GM23338 (cell line): ENCODE results near the gene SLC23A2. TPM values are rescaled to one million over a fixed set of nuclear protein-coding genes. Genes with fewer than 3 reads are reported as not detected.

ENCODE experiments used
- ATAC-seq: fragments of 200-7000 bp; cut with Tn5 transposase; 3 replicates; pipeline ENCODE4 v1.9.1; 2020
- DNase-seq: peaks from one replicate; pipeline ENCODE4 v3.0.0-alpha.2; 2015; ENCODE audit warnings: low spot score
- H2AFZ ChIP-seq: fragments of 200-600 bp; sonication (generic); 2 replicates; pipeline ENCODE4 v1.8.0; 2016; ENCODE audit warnings: antibody characterized with exemption, mild to moderate bottlenecking, moderate library complexity
- H3F3A ChIP-seq: fragments of 200-600 bp; sonication (generic); replicated peaks from 2 replicates; pipeline ENCODE4 v1.8.0; 2017; ENCODE audit warnings: antibody characterized with exemption, mixed run types, low read depth
- H3K27ac ChIP-seq: fragments of 200-600 bp; sonication (generic); 2 replicates; pipeline ENCODE4 v1.6.1; 2016; ENCODE audit warnings: low read depth
- H3K27me3 ChIP-seq: fragments of 200-600 bp; sonication (generic); 2 replicates; pipeline ENCODE4 v1.8.0; 2016; ENCODE audit warnings: mild to moderate bottlenecking, mixed run types, moderate library complexity; ENCODE audit not compliant: insufficient read depth
- H3K36me3 ChIP-seq: fragments of 200-600 bp; sonication (generic); 2 replicates; pipeline ENCODE4 v1.8.0; 2016; ENCODE audit warnings: mild to moderate bottlenecking; ENCODE audit not compliant: insufficient read depth
- H3K4me1 ChIP-seq: fragments of 200-600 bp; sonication (generic); 2 replicates; pipeline ENCODE4 v1.8.0; 2016; ENCODE audit warnings: mild to moderate bottlenecking, moderate library complexity; ENCODE audit not compliant: insufficient read depth
- H3K4me2 ChIP-seq: fragments of 200-600 bp; sonication (generic); 2 replicates; pipeline ENCODE4 v1.7.1; 2017; ENCODE audit warnings: mixed run types
- H3K4me3 ChIP-seq: fragments of 200-600 bp; sonication (generic); 2 replicates; pipeline ENCODE4 v1.6.1; 2016; ENCODE audit warnings: mixed run types
- H3K79me2 ChIP-seq: fragments of 200-600 bp; sonication (generic); replicated peaks from 2 replicates; pipeline ENCODE4 v1.8.0; 2017; ENCODE audit warnings: mild to moderate bottlenecking; ENCODE audit not compliant: insufficient read depth
- H3K9me2 ChIP-seq: fragments of 200-600 bp; sonication (generic); 2 replicates; pipeline ENCODE4 v1.8.0; 2017; ENCODE audit not compliant: insufficient read depth
- H4K20me1 ChIP-seq: fragments of 200-600 bp; sonication (generic); replicated peaks from 2 replicates; pipeline ENCODE4 v1.8.0; 2017; ENCODE audit warnings: mild to moderate bottlenecking; ENCODE audit not compliant: insufficient read depth
- H3K27ac Mint-ChIP-seq: 2 replicates; pipeline ENCODE4 v1.8.0; 2020; ENCODE audit warnings: inconsistent platforms, mild to moderate bottlenecking, moderate library complexity, mixed read lengths
- H3K27me3 Mint-ChIP-seq: 3 replicates; pipeline ENCODE4 v1.8.0; 2022; ENCODE audit warnings: low read depth, mild to moderate bottlenecking, moderate library complexity, mixed read lengths, inconsistent platforms; ENCODE audit not compliant: insufficient read depth, poor library complexity
- H3K36me3 Mint-ChIP-seq: 3 replicates; pipeline ENCODE4 v1.8.0; 2021; ENCODE audit warnings: low read depth, mild to moderate bottlenecking, inconsistent platforms, moderate library complexity, mixed read lengths
- H3K4me1 Mint-ChIP-seq: 3 replicates; pipeline ENCODE4 v1.8.0; 2020; ENCODE audit warnings: mild to moderate bottlenecking, inconsistent platforms, mixed read lengths
- H3K4me3 Mint-ChIP-seq: 3 replicates; pipeline ENCODE4 v1.8.0; 2021; ENCODE audit warnings: moderate library complexity, mild to moderate bottlenecking, inconsistent platforms, mixed read lengths
- H3K9me3 Mint-ChIP-seq: 3 replicates; pipeline ENCODE4 v1.8.0; 2020; ENCODE audit warnings: moderate library complexity, mild to moderate bottlenecking, inconsistent platforms, mixed read lengths
- CREB1 ChIP-seq: fragments of 250-450 bp; sonication (Bioruptor Pico); IDR thresholded peaks from 2 replicates; pipeline ENCODE4 v1.5.0; 2020; ENCODE audit warnings: low read depth, mild to moderate bottlenecking, moderate library complexity
- CTCF ChIP-seq, 2 experiments: fragments of 200-600 bp in 1 of 2; sonication (generic) in 1 of 2; conservative IDR thresholded peaks; 2 replicates each; pipeline versions ENCODE4 v1.5.1 to v1.6.1; 2016 to 2017; ENCODE audit warnings: antibody characterized with exemption in 2 of 2, low read depth in 2 of 2, mild to moderate bottlenecking in 2 of 2, moderate library complexity in 1 of 2
- EZH2 ChIP-seq: fragments of 200-600 bp; sonication (generic); IDR thresholded peaks from one replicate; pipeline ENCODE4 v1.8.0; 2017; ENCODE audit warnings: antibody characterized with exemption, mild to moderate bottlenecking, low read depth; ENCODE audit not compliant: unreplicated experiment
- EZH2phosphoT487 ChIP-seq: fragments of 200-600 bp; sonication (generic); IDR thresholded peaks from one replicate; pipeline ENCODE4 v1.8.1; 2018; ENCODE audit warnings: antibody characterized with exemption; ENCODE audit not compliant: unreplicated experiment
- JUNB ChIP-seq: IDR thresholded peaks from one replicate; pipeline ENCODE4 v1.6.1; 2016; ENCODE audit warnings: antibody characterized with exemption; ENCODE audit not compliant: unreplicated experiment
- NANOG ChIP-seq: IDR thresholded peaks from 2 replicates; pipeline ENCODE4 v1.6.1; 2016; ENCODE audit warnings: antibody characterized with exemption, borderline replicate concordance
- POLR2AphosphoS5 ChIP-seq: IDR thresholded peaks from 2 replicates; pipeline ENCODE4 v1.6.1; 2016; ENCODE audit warnings: antibody characterized with exemption, low read depth
- STAT1 ChIP-seq: IDR thresholded peaks from one replicate; pipeline ENCODE4 v1.6.1; 2016; ENCODE audit warnings: antibody characterized with exemption; ENCODE audit not compliant: unreplicated experiment
- ZNF114 ChIP-seq: fragments of 250-450 bp; sonication (Bioruptor Pico); IDR thresholded peaks from 2 replicates; pipeline ENCODE4 v1.5.0; 2020; ENCODE audit warnings: mild to moderate bottlenecking, moderate library complexity
- ZNF331 ChIP-seq: fragments of 250-450 bp; sonication (Bioruptor Pico); IDR thresholded peaks from 2 replicates; pipeline ENCODE4 v1.5.0; 2020; ENCODE audit warnings: low read depth, mild to moderate bottlenecking, moderate library complexity
- polyA plus RNA-seq: library from polyadenylated mRNA; unstranded; fragments of >200 nt; fragmentation: Nextera tagmentation; extraction: Ambion mirVana; gene quantifications from 2 replicates; pipeline ENCODE4 v1.2.1, GENCODE V29; 2016
- total RNA-seq: library from RNA; depleted of rRNA; stranded (reverse); fragments of >200 nt; shearing (Covaris generic); gene quantifications from 2 replicates; pipeline ENCODE4 v1.2.3, GENCODE V29; 2014
- TF ChIP-seq, protein P1 (sequence below): fragments of 250-450 bp; sonication (Bioruptor Pico); IDR thresholded peaks from 2 replicates; pipeline ENCODE4 v1.5.0; 2020; ENCODE audit warnings: mild to moderate bottlenecking, moderate library complexity
- TF ChIP-seq, protein P2 (sequence below): IDR thresholded peaks from one replicate; pipeline ENCODE4 v1.6.1; 2018; ENCODE audit warnings: antibody characterized with exemption; ENCODE audit not compliant: unreplicated experiment
- TF ChIP-seq, protein P3 (sequence below): IDR thresholded peaks from 2 replicates; pipeline ENCODE4 v1.6.1; 2016; ENCODE audit warnings: antibody characterized with exemption

The SLC23A2 gene
- total and polyA plus RNA-seq, 2 experiments from 2014 or later, result 4.4 to 20.2 TPM

DNA sequence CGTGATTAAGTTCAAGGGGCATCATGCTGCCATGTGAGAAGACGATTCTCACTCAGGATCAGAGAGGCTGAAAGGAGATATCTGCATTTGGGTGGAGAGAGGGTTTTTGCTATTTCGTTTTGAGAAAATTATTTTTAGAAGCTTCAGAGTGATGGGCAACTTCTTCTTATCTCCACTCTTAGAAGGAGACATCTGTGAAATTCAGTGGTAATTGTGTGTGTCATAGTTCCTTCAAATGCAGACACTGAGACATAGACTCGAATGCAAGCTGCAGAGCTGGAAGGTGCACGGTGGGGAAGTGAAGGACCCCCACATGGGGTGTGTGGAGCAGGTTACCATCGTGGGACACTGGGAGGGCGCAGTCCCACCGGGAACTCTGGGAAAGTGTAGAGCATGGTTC is 162.8 kb downstream of the SLC23A2 start:
- no peaks in the 10 kb centered on the region; the same call in none of the 3 replicates for H3K9me3 Mint-ChIP-seq
- H3K27ac ChIP-seq, result no peak overlapping the region
- no peak overlapping the region for H3K4me3 ChIP-seq
- no peaks in the 10 kb centered on the region for H3K79me2 ChIP-seq
- no peak overlapping the region for H3K4me3 Mint-ChIP-seq
- H3F3A ChIP-seq, result no peaks in the 10 kb centered on the region
- no peaks in the 10 kb centered on the region for H3K4me1 ChIP-seq
- H2AFZ ChIP-seq, result no peak overlapping the region
- no peaks in the 10 kb centered on the region for H4K20me1 ChIP-seq
- no peaks in the 10 kb centered on the region; the same call in 2 of the 3 replicates for H3K36me3 Mint-ChIP-seq
- H3K4me2 ChIP-seq, result no peak overlapping the region
- H3K9me2 ChIP-seq, result 0 out of 2 replicates have a peak, but pooled peaks cover 4% of the 10 kb centered on the region
- H3K27ac Mint-ChIP-seq, result no peak overlapping the region
- no peaks in the 10 kb centered on the region; the same call in 2 of the 3 replicates for H3K4me1 Mint-ChIP-seq
- TF ChIP-seq, protein P1, sequence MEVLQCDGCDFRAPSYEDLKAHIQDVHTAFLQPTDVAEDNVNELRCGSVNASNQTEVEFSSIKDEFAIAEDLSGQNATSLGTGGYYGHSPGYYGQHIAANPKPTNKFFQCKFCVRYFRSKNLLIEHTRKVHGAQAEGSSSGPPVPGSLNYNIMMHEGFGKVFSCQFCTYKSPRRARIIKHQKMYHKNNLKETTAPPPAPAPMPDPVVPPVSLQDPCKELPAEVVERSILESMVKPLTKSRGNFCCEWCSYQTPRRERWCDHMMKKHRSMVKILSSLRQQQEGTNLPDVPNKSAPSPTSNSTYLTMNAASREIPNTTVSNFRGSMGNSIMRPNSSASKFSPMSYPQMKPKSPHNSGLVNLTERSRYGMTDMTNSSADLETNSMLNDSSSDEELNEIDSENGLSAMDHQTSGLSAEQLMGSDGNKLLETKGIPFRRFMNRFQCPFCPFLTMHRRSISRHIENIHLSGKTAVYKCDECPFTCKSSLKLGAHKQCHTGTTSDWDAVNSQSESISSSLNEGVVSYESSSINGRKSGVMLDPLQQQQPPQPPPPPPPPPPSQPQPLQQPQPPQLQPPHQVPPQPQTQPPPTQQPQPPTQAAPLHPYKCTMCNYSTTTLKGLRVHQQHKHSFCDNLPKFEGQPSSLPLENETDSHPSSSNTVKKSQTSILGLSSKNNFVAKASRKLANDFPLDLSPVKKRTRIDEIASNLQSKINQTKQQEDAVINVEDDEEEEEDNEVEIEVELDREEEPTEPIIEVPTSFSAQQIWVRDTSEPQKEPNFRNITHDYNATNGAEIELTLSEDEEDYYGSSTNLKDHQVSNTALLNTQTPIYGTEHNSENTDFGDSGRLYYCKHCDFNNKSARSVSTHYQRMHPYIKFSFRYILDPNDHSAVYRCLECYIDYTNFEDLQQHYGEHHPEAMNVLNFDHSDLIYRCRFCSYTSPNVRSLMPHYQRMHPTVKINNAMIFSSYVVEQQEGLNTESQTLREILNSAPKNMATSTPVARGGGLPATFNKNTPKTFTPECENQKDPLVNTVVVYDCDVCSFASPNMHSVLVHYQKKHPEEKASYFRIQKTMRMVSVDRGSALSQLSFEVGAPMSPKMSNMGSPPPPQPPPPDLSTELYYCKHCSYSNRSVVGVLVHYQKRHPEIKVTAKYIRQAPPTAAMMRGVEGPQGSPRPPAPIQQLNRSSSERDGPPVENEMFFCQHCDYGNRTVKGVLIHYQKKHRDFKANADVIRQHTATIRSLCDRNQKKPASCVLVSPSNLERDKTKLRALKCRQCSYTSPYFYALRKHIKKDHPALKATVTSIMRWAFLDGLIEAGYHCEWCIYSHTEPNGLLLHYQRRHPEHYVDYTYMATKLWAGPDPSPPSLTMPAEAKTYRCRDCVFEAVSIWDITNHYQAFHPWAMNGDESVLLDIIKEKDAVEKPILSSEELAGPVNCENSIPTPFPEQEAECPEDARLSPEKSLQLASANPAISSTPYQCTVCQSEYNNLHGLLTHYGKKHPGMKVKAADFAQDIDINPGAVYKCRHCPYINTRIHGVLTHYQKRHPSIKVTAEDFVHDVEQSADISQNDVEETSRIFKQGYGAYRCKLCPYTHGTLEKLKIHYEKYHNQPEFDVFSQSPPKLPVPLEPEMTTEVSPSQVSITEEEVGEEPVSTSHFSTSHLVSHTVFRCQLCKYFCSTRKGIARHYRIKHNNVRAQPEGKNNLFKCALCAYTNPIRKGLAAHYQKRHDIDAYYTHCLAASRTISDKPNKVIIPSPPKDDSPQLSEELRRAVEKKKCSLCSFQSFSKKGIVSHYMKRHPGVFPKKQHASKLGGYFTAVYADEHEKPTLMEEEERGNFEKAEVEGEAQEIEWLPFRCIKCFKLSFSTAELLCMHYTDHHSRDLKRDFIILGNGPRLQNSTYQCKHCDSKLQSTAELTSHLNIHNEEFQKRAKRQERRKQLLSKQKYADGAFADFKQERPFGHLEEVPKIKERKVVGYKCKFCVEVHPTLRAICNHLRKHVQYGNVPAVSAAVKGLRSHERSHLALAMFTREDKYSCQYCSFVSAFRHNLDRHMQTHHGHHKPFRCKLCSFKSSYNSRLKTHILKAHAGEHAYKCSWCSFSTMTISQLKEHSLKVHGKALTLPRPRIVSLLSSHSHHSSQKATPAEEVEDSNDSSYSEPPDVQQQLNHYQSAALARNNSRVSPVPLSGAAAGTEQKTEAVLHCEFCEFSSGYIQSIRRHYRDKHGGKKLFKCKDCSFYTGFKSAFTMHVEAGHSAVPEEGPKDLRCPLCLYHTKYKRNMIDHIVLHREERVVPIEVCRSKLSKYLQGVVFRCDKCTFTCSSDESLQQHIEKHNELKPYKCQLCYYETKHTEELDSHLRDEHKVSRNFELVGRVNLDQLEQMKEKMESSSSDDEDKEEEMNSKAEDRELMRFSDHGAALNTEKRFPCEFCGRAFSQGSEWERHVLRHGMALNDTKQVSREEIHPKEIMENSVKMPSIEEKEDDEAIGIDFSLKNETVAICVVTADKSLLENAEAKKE, result no peak
- no peak for TF ChIP-seq CREB1 (CRISPR knock-in tag)
- TF ChIP-seq, protein P2, sequence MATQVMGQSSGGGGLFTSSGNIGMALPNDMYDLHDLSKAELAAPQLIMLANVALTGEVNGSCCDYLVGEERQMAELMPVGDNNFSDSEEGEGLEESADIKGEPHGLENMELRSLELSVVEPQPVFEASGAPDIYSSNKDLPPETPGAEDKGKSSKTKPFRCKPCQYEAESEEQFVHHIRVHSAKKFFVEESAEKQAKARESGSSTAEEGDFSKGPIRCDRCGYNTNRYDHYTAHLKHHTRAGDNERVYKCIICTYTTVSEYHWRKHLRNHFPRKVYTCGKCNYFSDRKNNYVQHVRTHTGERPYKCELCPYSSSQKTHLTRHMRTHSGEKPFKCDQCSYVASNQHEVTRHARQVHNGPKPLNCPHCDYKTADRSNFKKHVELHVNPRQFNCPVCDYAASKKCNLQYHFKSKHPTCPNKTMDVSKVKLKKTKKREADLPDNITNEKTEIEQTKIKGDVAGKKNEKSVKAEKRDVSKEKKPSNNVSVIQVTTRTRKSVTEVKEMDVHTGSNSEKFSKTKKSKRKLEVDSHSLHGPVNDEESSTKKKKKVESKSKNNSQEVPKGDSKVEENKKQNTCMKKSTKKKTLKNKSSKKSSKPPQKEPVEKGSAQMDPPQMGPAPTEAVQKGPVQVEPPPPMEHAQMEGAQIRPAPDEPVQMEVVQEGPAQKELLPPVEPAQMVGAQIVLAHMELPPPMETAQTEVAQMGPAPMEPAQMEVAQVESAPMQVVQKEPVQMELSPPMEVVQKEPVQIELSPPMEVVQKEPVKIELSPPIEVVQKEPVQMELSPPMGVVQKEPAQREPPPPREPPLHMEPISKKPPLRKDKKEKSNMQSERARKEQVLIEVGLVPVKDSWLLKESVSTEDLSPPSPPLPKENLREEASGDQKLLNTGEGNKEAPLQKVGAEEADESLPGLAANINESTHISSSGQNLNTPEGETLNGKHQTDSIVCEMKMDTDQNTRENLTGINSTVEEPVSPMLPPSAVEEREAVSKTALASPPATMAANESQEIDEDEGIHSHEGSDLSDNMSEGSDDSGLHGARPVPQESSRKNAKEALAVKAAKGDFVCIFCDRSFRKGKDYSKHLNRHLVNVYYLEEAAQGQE, result no peak
- no peak for TF ChIP-seq EZH2
- no peak for TF ChIP-seq EZH2phosphoT487
- no peak for TF ChIP-seq STAT1
- no peak for TF ChIP-seq JUNB
- no peak for TF ChIP-seq POLR2AphosphoS5
- TF ChIP-seq CTCF (conservative IDR thresholded peaks at IDR 0.05; ENCODE audit: low read depth in 2 of 2), result no peak
- TF ChIP-seq NANOG, result no peak
- no peak for TF ChIP-seq ZNF331
- TF ChIP-seq ZNF114 (CRISPR knock-in tag), result no peak
- TF ChIP-seq, protein P3, sequence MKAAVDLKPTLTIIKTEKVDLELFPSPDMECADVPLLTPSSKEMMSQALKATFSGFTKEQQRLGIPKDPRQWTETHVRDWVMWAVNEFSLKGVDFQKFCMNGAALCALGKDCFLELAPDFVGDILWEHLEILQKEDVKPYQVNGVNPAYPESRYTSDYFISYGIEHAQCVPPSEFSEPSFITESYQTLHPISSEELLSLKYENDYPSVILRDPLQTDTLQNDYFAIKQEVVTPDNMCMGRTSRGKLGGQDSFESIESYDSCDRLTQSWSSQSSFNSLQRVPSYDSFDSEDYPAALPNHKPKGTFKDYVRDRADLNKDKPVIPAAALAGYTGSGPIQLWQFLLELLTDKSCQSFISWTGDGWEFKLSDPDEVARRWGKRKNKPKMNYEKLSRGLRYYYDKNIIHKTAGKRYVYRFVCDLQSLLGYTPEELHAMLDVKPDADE, result no peak
- no peaks in the 10 kb centered on the region for H3K36me3 ChIP-seq
- ATAC-seq (no peak), DNase-seq (no peak)
- peaks cover 13% of the 10 kb centered on the region for H3K27me3 Mint-ChIP-seq
- H3K27me3 ChIP-seq, result no peaks in the 10 kb centered on the region
